ENCODE measurements around the gene RGS6.

DNA sequence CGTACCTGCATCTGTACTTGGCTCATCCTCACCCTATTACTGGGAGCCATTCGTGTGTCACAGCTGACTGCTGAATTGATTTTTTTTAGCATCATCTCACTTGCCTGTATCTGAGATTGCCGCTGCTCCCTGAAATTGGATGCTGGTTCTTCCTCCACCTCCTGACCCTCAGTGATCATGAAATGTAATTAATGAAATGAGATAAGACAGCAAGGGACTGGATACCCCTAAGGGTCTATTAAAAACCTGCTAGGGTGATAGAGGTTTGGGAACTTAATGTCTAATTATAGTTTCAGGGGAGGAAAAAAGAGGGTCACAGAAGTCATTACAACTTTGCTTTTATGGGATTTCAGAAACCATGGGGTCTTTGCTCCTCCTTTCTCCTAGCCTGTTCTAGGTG lies 551.1 kb downstream of the RGS6 start:
- TF ChIP-seq, protein P1, sequence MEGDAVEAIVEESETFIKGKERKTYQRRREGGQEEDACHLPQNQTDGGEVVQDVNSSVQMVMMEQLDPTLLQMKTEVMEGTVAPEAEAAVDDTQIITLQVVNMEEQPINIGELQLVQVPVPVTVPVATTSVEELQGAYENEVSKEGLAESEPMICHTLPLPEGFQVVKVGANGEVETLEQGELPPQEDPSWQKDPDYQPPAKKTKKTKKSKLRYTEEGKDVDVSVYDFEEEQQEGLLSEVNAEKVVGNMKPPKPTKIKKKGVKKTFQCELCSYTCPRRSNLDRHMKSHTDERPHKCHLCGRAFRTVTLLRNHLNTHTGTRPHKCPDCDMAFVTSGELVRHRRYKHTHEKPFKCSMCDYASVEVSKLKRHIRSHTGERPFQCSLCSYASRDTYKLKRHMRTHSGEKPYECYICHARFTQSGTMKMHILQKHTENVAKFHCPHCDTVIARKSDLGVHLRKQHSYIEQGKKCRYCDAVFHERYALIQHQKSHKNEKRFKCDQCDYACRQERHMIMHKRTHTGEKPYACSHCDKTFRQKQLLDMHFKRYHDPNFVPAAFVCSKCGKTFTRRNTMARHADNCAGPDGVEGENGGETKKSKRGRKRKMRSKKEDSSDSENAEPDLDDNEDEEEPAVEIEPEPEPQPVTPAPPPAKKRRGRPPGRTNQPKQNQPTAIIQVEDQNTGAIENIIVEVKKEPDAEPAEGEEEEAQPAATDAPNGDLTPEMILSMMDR (IDR thresholded peaks at IDR 0.05; ENCODE audit: insufficient read depth, low read depth, low read length), result no peak
- TF ChIP-seq EZH2 (IDR thresholded peaks at IDR 0.05; ENCODE audit: insufficient read depth, low read length), result no peak

All from astrocyte (in vitro differentiated cells and primary cell).